ENCODE results near the gene FBXO24.

DNA sequence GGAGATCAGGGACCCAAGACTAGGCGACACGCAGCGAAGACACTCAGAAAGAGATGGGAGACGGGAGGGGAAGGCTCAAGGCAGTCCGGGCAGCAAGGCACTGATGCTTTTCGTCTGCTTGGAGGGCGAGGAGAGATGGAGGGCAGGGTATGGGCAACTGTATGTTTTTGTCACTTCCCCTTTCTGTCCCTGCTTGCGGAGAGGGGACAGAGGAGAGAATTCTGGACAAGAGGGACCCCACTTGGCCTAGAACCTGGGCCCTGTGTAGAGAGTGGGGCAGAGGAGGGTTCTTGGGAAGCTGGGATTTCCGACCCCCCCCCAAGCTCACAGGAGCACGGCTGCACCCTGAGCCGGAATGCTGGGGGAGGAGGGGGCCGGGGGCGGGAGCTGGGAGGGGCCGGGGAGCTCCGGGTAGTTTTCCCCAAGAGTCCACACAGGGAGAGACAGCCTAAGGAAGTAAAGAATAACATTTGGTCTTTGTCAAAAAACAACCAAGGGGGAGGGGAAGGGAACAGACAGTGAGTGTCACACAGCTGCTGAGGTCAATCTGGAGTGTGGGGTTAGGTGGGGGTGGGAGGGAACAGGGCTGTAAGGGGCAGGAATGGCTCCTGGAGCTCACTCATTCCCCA lies 2.0 kb upstream of the FBXO24 start:
- TF ChIP-seq, protein P1, sequence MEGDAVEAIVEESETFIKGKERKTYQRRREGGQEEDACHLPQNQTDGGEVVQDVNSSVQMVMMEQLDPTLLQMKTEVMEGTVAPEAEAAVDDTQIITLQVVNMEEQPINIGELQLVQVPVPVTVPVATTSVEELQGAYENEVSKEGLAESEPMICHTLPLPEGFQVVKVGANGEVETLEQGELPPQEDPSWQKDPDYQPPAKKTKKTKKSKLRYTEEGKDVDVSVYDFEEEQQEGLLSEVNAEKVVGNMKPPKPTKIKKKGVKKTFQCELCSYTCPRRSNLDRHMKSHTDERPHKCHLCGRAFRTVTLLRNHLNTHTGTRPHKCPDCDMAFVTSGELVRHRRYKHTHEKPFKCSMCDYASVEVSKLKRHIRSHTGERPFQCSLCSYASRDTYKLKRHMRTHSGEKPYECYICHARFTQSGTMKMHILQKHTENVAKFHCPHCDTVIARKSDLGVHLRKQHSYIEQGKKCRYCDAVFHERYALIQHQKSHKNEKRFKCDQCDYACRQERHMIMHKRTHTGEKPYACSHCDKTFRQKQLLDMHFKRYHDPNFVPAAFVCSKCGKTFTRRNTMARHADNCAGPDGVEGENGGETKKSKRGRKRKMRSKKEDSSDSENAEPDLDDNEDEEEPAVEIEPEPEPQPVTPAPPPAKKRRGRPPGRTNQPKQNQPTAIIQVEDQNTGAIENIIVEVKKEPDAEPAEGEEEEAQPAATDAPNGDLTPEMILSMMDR (IDR thresholded peaks at IDR 0.05), result no peak
- TF ChIP-seq POLR2A (IDR thresholded peaks at IDR 0.05), result no peak
